H1 (cell line): ENCODE data around the gene CPEB3. TPM values are rescaled to one million over a fixed set of nuclear protein-coding genes. Genes with fewer than 3 reads are reported as not detected.
"Not testable (repeated sequence)": the region's sequence is repeated elsewhere in the genome, so short reads cannot be mapped to it uniquely, and the experiment has no call there.

Experiments used
- CTCF ChIA-PET: fragments of 300-600 bp; sonication (Branson Sonifier 250); formaldehyde crosslinking; loops from one replicate; lab custom pipeline; 2021; ENCODE audit not compliant: partially characterized antibody; lab: Charles Lee
- POLR2A ChIA-PET: fragments of 300-600 bp; sonication (Branson Sonifier 250); formaldehyde crosslinking; loops from one replicate; lab custom pipeline; 2021; ENCODE audit warnings: inconsistent platforms; ENCODE audit not compliant: partially characterized antibody; lab: Charles Lee
- DNase-seq, 2 experiments: peaks; one replicate each; pipeline versions ENCODE4 v3.0.0 to v3.0.0-alpha.2; 2010 to 2022; ENCODE audit warnings: low spot score in 2 of 2, low read depth in 1 of 2, mixed read lengths in 1 of 2
- FAIRE-seq: peaks from 2 replicates; lab custom pipeline; 2011; peaks lifted over from hg19 to GRCh38; lab: Jason Lieb, UNC
- H2AFZ ChIP-seq: 2 replicates; pipeline ENCODE4 v1.8.1; 2012; ENCODE audit warnings: low read length, inconsistent platforms
- H2AK5ac ChIP-seq: 2 replicates; pipeline ENCODE4 v1.6.1; 2013; ENCODE audit warnings: low read depth, low read length
- H2BK120ac ChIP-seq: replicated peaks from 2 replicates; pipeline ENCODE3; 2013; ENCODE audit warnings: low read depth, low read length, inconsistent platforms
- H2BK12ac ChIP-seq: 2 replicates; pipeline ENCODE4 v1.6.1; 2013; ENCODE audit warnings: low read depth, low read length
- H2BK15ac ChIP-seq: 2 replicates; pipeline ENCODE4 v1.6.1; 2013; ENCODE audit warnings: low read length
- H2BK20ac ChIP-seq: 2 replicates; pipeline ENCODE4 v1.6.1; 2013; ENCODE audit warnings: low read length
- H2BK5ac ChIP-seq: 2 replicates; pipeline ENCODE4 v1.6.1; 2013; ENCODE audit warnings: low read depth, low read length
- H3K14ac ChIP-seq: 2 replicates; pipeline ENCODE4 v1.6.1; 2013; ENCODE audit warnings: inconsistent platforms; ENCODE audit not compliant: insufficient read length
- H3K18ac ChIP-seq: 2 replicates; pipeline ENCODE4 v1.6.1; 2013; ENCODE audit warnings: low read length; ENCODE audit errors: extremely low read depth
- H3K23ac ChIP-seq: 2 replicates; pipeline ENCODE4 v1.6.1; 2013; ENCODE audit warnings: inconsistent platforms; ENCODE audit not compliant: insufficient read length
- H3K23me2 ChIP-seq: 2 replicates; pipeline ENCODE4 v1.6.1; 2013; ENCODE audit warnings: low read depth, low read length
- H3K27ac ChIP-seq: 2 replicates; pipeline ENCODE4 v1.6.1; 2011; ENCODE audit warnings: low read depth, low read length, inconsistent platforms
- H3K27me3 ChIP-seq, 4 experiments: replicated peaks in 1 of 4; 1 replicate in 1 of 4; 2 replicates in 3 of 4; pipeline versions ENCODE4 v1.6.1 to v1.8.1; 2011 to 2013; ENCODE audit warnings: low read length in 3 of 4, mild to moderate bottlenecking in 3 of 4, inconsistent platforms in 2 of 4, mixed read lengths in 2 of 4, moderate library complexity in 1 of 4; ENCODE audit not compliant: control insufficient read depth in 3 of 4, insufficient read depth in 3 of 4; ENCODE audit errors: extremely low read depth in 1 of 4
- H3K36me3 ChIP-seq, 4 experiments: 2 replicates each; pipeline versions ENCODE4 v1.6.1 to v1.8.1; 2011 to 2013; ENCODE audit warnings: mild to moderate bottlenecking in 4 of 4, low read length in 3 of 4, moderate library complexity in 2 of 4, control low read depth in 1 of 4, inconsistent platforms in 1 of 4; ENCODE audit not compliant: insufficient read depth in 4 of 4, control insufficient read depth in 2 of 4
- H3K4ac ChIP-seq: replicated peaks from 2 replicates; pipeline ENCODE3; 2013; ENCODE audit warnings: low read length, low read depth, mixed read lengths, inconsistent platforms; ENCODE audit not compliant: insufficient read length
- H3K4me1 ChIP-seq, 4 experiments: replicated peaks in 1 of 4; 1 replicate in 1 of 4; 2 replicates in 3 of 4; pipeline versions ENCODE4 v1.6.1 to v1.8.1; 2011 to 2013; ENCODE audit warnings: low read length in 3 of 4, inconsistent platforms in 2 of 4, mixed read lengths in 1 of 4; ENCODE audit not compliant: insufficient read depth in 4 of 4, control insufficient read depth in 3 of 4
- H3K4me2 ChIP-seq, 2 experiments: 2 replicates each; pipeline versions ENCODE4 v1.6.1 to v1.8.1; 2011 to 2013; ENCODE audit warnings: low read depth in 2 of 2, low read length in 2 of 2, control low read depth in 1 of 2, inconsistent platforms in 1 of 2, mild to moderate bottlenecking in 1 of 2; ENCODE audit not compliant: insufficient read depth in 1 of 2
- H3K4me3 ChIP-seq, 4 experiments: fragments of 200-600, 300-600 bp in 1 of 4; sonication (generic), shearing (Covaris generic), sonication (Bioruptor Twin) in 1 of 4; 2 replicates each; pipeline versions ENCODE4 v1.5.1 to v1.8.1; 2011 to 2016; ENCODE audit warnings: low read length in 4 of 4, low read depth in 3 of 4, control low read depth in 2 of 4, inconsistent platforms in 2 of 4, mild to moderate bottlenecking in 2 of 4, mixed read lengths in 1 of 4, moderate library complexity in 1 of 4; ENCODE audit not compliant: insufficient read depth in 2 of 4; ENCODE audit errors: extremely low read depth in 1 of 4
- H3K56ac ChIP-seq: replicated peaks from 2 replicates; pipeline ENCODE3; 2013; ENCODE audit warnings: low read depth, mild to moderate bottlenecking, mixed read lengths, low read length, inconsistent platforms; ENCODE audit not compliant: insufficient read length
- H3K79me1 ChIP-seq: 2 replicates; pipeline ENCODE4 v1.6.1; 2013; ENCODE audit warnings: low read depth, low read length, control low read depth
- H3K79me2 ChIP-seq, 2 experiments: 2 replicates each; pipeline versions ENCODE4 v1.6.1 to v1.8.1; 2012 to 2013; ENCODE audit warnings: low read length in 2 of 2, mild to moderate bottlenecking in 2 of 2, inconsistent platforms in 1 of 2; ENCODE audit not compliant: insufficient read depth in 2 of 2, control insufficient read depth in 1 of 2
- H3K9ac ChIP-seq, 4 experiments: replicated peaks in 1 of 4; 1 replicate in 1 of 4; 2 replicates in 3 of 4; pipeline versions ENCODE4 v1.6.1 to v1.8.1; 2011 to 2013; ENCODE audit warnings: low read depth in 3 of 4, low read length in 3 of 4, control low read depth in 2 of 4, mild to moderate bottlenecking in 2 of 4, moderate library complexity in 2 of 4, inconsistent platforms in 1 of 4; ENCODE audit errors: extremely low read depth in 1 of 4
- H3K9me3 ChIP-seq, 2 experiments: 2 replicates each; pipeline versions ENCODE4 v1.6.1 to v1.8.1; 2012 to 2013; ENCODE audit warnings: mild to moderate bottlenecking in 2 of 2, moderate library complexity in 2 of 2, control low read depth in 1 of 2, inconsistent platforms in 1 of 2, low read depth in 1 of 2, low read length in 1 of 2, mixed read lengths in 1 of 2; ENCODE audit not compliant: insufficient read depth in 2 of 2
- H4K20me1 ChIP-seq, 2 experiments: replicated peaks in 1 of 2; 2 replicates each; pipeline versions ENCODE3 to v1.8.1; 2011 to 2013; ENCODE audit warnings: inconsistent platforms in 2 of 2, low read length in 2 of 2, mild to moderate bottlenecking in 1 of 2; ENCODE audit not compliant: insufficient read depth in 2 of 2, control insufficient read depth in 1 of 2
- H4K5ac ChIP-seq: 2 replicates; pipeline ENCODE4 v1.6.1; 2013; ENCODE audit warnings: low read length, low read depth, mixed read lengths, inconsistent platforms; ENCODE audit not compliant: insufficient read length
- H4K8ac ChIP-seq: 2 replicates; pipeline ENCODE4 v1.8.0; 2013; ENCODE audit warnings: mild to moderate bottlenecking, moderate library complexity, low read length, inconsistent platforms; ENCODE audit not compliant: insufficient read depth; ENCODE audit errors: extremely low read depth
- H4K91ac ChIP-seq: replicated peaks from 2 replicates; pipeline ENCODE3; 2013; ENCODE audit warnings: low read length, mixed read lengths, inconsistent platforms; ENCODE audit not compliant: insufficient read length
- GTF2F1 ChIP-seq: IDR thresholded peaks from 2 replicates; pipeline ENCODE4 v1.6.1; 2012; ENCODE audit warnings: low read depth, low read length, improper control_type of control experiment, borderline replicate concordance
- JUN ChIP-seq: IDR thresholded peaks from 2 replicates; pipeline ENCODE4 v1.6.1; 2011; ENCODE audit warnings: low read depth, mild to moderate bottlenecking, improper control_type of control experiment, low read length
- NANOG ChIP-seq: IDR thresholded peaks from 2 replicates; pipeline ENCODE4 v1.6.1; 2011; ENCODE audit warnings: low read length, low read depth, mild to moderate bottlenecking, inconsistent platforms; ENCODE audit not compliant: insufficient read depth, poor library complexity, severe bottlenecking
- NRF1 ChIP-seq: IDR thresholded peaks from 2 replicates; pipeline ENCODE4 v1.6.1; 2011; ENCODE audit warnings: mild to moderate bottlenecking, low read depth, low read length, improper control_type of control experiment
- RXRA ChIP-seq: IDR thresholded peaks from 2 replicates; pipeline ENCODE4 v1.6.1; 2011; ENCODE audit warnings: low read depth, mild to moderate bottlenecking, low read length, moderate library complexity; ENCODE audit not compliant: insufficient read depth
- SP1 ChIP-seq: IDR thresholded peaks from 2 replicates; pipeline ENCODE4 v1.6.1; 2011; ENCODE audit warnings: low read depth, low read length
- TCF12 ChIP-seq: IDR thresholded peaks from 2 replicates; pipeline ENCODE4 v1.6.1; 2011; ENCODE audit warnings: low read depth, mild to moderate bottlenecking, low read length
- WGBS, 2 experiments: shearing (Covaris generic) in 1 of 2; methylation state at CpG; one replicate each; pipeline versions ENCODE4 v1.1.6 to v1.1.7; 2013 to 2015; ENCODE audit warnings: low lambda C conversion rate in 2 of 2, mixed read lengths in 2 of 2, inconsistent platforms in 1 of 2, low coverage in 1 of 2, missing lambda C conversion rate in 1 of 2; ENCODE audit not compliant: insufficient replicate concordance in 2 of 2, insufficient coverage in 1 of 2, insufficient read length in 1 of 2; ENCODE audit errors: extremely low coverage in 1 of 2, missing lambda C conversion rate in 1 of 2; 5-methylcytosine and 5-hydroxymethylcytosine counted together
- polyA plus RNA-seq, 7 experiments: library from polyadenylated mRNA; depleted of rRNA in 3 of 7; stranded (reverse) in 5 of 7; unstranded in 2 of 7; fragments of >200 nt in 5 of 7; fragments of 200-250 nt in 2 of 7; gene quantifications; 1 replicate in 5 of 7; 2 replicates in 1 of 7; 4 replicates in 1 of 7; pipeline versions ENCODE4 v1.2.1 to v1.2.3, GENCODE V29; 2011 to 2013; ENCODE audit warnings: missing spikeins in 2 of 7, mixed read lengths in 2 of 7
- total RNA-seq: library from RNA; stranded (reverse); fragmentation: NEBNext Ultra II Directional; extraction: Animal tissue kit (Norgen Biotek cat#: 25700); gene quantifications from 2 replicates; pipeline ENCODE4 v1.2.1, GENCODE V29; 2021
- TF ChIP-seq, protein P1 (sequence below): IDR thresholded peaks from 2 replicates; pipeline ENCODE4 v1.6.1; 2012; ENCODE audit warnings: inconsistent platforms

The CPEB3 gene
- total and polyA plus RNA-seq, 2 of the 8 experiments (the other 6 are each of a cell fraction or from before 2014, with no cell fraction given) = 0.39 to 1.7 TPM

DNA sequence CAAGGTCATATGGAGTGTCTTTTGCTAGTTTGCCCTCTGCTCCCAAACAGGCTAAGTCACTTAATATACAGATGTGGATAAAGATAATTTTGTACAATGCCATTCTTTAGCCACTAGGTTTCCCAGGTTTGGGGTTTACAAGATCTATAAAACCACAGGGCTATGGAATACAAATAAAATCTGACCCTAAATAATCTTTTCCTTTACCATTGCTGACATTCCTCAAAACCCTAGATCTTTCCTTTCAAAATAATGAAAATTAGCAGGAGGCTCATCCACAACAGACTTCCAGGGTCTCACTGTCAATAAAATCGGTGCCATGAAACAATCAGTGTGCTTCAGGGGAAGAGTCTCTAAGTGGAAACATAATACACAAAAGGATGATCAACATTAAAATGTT is 148.4 kb downstream of the CPEB3 start (continued):
- TF ChIP-seq, protein P1, sequence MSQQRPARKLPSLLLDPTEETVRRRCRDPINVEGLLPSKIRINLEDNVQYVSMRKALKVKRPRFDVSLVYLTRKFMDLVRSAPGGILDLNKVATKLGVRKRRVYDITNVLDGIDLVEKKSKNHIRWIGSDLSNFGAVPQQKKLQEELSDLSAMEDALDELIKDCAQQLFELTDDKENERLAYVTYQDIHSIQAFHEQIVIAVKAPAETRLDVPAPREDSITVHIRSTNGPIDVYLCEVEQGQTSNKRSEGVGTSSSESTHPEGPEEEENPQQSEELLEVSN = no peak
- TF ChIP-seq NANOG (no peak), NRF1 (no peak), RXRA (no peak), JUN (no peak), SP1 (no peak), TCF12 (no peak), GTF2F1 (no peak)

DNA sequence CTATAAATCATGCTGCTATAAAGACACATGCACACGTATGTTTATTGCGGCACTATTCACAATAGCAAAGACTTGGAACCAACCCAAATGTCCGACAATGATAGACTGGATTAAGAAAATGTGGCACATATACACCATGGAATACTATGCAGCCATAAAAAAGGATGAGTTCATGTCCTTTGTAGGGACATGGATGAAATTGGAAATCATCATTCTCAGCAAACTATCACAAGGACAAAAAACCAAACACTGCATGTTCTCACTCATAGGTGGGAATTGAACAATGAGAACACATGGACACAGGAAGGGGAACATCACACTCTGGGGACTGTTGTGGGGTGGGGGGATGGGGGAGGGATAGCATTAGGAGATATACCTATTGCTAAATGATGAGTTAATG is 149.7 kb downstream of the CPEB3 start:
- H2BK20ac ChIP-seq, H3K9me3 ChIP-seq, H3K4me2 ChIP-seq, H3K14ac ChIP-seq, H3K79me1 ChIP-seq, H3K4ac ChIP-seq, H3K9ac ChIP-seq, H3K27ac ChIP-seq, FAIRE-seq, H3K36me3 ChIP-seq, H3K27me3 ChIP-seq, H4K8ac ChIP-seq, H3K79me2 ChIP-seq, H4K20me1 ChIP-seq, H2BK12ac ChIP-seq, H3K56ac ChIP-seq, POLR2A ChIA-PET, H2BK15ac ChIP-seq, DNase-seq, H2BK120ac ChIP-seq, H3K23ac ChIP-seq, H3K18ac ChIP-seq, H4K91ac ChIP-seq, H3K23me2 ChIP-seq, H3K4me3 ChIP-seq, H3K4me1 ChIP-seq, CTCF ChIA-PET, H2AK5ac ChIP-seq, H4K5ac ChIP-seq, H2AFZ ChIP-seq, H2BK5ac ChIP-seq: not testable (repeated sequence)
- WGBS, 2 experiments = 40% methylated on average over 1 of the region's 3 CpGs; no CpG with 5 or more reads in 1 of the 2 experiments
